NCI-H460 (cell line): ENCODE results near the gene CDK14. TPM values are rescaled to one million over a fixed set of nuclear protein-coding genes. Genes with fewer than 3 reads are reported as not detected.

Experiments used
- DNase-seq: peaks from one replicate; pipeline ENCODE4 v3.0.0-alpha.2; 2016; ENCODE audit warnings: low read depth; ENCODE audit errors: extremely low read depth
- total RNA-seq: library from RNA; depleted of rRNA; stranded (reverse); fragments of >200 nt; shearing (Covaris generic); gene quantifications from 2 replicates; pipeline ENCODE4 v1.2.3, GENCODE V29; 2014

The CDK14 gene
- total RNA-seq, 1 experiment from 2014 or later = 0.94 TPM

- DNase-seq = no peak
Measured at GRCh38 chr7:90833443-90833842, 237.3 kb downstream of the CDK14 start.

GRCh38 chr7:90834771-90835170, 238.7 kb downstream of the CDK14 start:
- no peak for DNase-seq

- DNase-seq = no peak
Measured at GRCh38 chr7:90835861-90836260, 239.7 kb downstream of the CDK14 start.

- DNase-seq = no peak
Measured at GRCh38 chr7:90836937-90837336, 240.8 kb downstream of the CDK14 start.

GRCh38 chr7:90838799-90839198, 242.7 kb downstream of the CDK14 start:
- no peak for DNase-seq

GRCh38 chr7:90839316-90839715, 243.2 kb downstream of the CDK14 start:
- DNase-seq = no peak

GRCh38 chr7:90839727-90840291, 243.7 kb downstream of the CDK14 start:
- no peak for DNase-seq

GRCh38 chr7:90841759-90842429, 245.8 kb downstream of the CDK14 start:
- no peak for DNase-seq

GRCh38 chr7:90842430-90842788, 246.3 kb downstream of the CDK14 start:
- no peak for DNase-seq

GRCh38 chr7:90843472-90843871, 247.4 kb downstream of the CDK14 start:
- no peak for DNase-seq

- DNase-seq = no peak
Measured at GRCh38 chr7:90844421-90844820, 248.3 kb downstream of the CDK14 start.

GRCh38 chr7:90846192-90846591, 250.1 kb downstream of the CDK14 start:
- DNase-seq = no peak

GRCh38 chr7:90850066-90850465, 253.9 kb downstream of the CDK14 start:
- DNase-seq = no peak

GRCh38 chr7:90850471-90850870, 254.3 kb downstream of the CDK14 start:
- DNase-seq = no peak

- no peak for DNase-seq
Measured at GRCh38 chr7:90853205-90853604, 257.1 kb downstream of the CDK14 start.

GRCh38 chr7:90856351-90857070, 260.4 kb downstream of the CDK14 start:
- DNase-seq = no peak

GRCh38 chr7:90857603-90858002, 261.5 kb downstream of the CDK14 start:
- no peak for DNase-seq

- DNase-seq = no peak
Measured at GRCh38 chr7:90858546-90858945, 262.4 kb downstream of the CDK14 start.

GRCh38 chr7:90859521-90859920, 263.4 kb downstream of the CDK14 start:
- no peak for DNase-seq

- no peak for DNase-seq
Measured at GRCh38 chr7:90864088-90864487, 268.0 kb downstream of the CDK14 start.

- DNase-seq = no peak
Measured at GRCh38 chr7:90869335-90869734, 273.2 kb downstream of the CDK14 start.

- DNase-seq = no peak
Measured at GRCh38 chr7:90876701-90877100, 280.6 kb downstream of the CDK14 start.
